GM10847 (cell line): Measurements from ENCODE around the gene TAF1B.

Experiments used
- POLR2A ChIP-seq: IDR thresholded peaks from 2 replicates; pipeline ENCODE4 v1.6.1; 2011; ENCODE audit not compliant: insufficient read length; ENCODE audit errors: extremely low read depth

Gene TAF1B

GRCh38 chr2:9843229-9844035 lies at the start of gene TAF1B:
Gene TAF1B, plus strand, starts transcription at chr2:9843474. Its CDS starts 68 bp downstream, at chr2:9843542.
- TF ChIP-seq POLR2A: peak; percentile 73

- TF ChIP-seq POLR2A: no peak
Measured at GRCh38 chr2:9793918-9794717, 49.2 kb upstream of the TAF1B start.

- TF ChIP-seq POLR2A: no peak
Measured at GRCh38 chr2:9795071-9795470, 48.2 kb upstream of the TAF1B start.

DNA sequence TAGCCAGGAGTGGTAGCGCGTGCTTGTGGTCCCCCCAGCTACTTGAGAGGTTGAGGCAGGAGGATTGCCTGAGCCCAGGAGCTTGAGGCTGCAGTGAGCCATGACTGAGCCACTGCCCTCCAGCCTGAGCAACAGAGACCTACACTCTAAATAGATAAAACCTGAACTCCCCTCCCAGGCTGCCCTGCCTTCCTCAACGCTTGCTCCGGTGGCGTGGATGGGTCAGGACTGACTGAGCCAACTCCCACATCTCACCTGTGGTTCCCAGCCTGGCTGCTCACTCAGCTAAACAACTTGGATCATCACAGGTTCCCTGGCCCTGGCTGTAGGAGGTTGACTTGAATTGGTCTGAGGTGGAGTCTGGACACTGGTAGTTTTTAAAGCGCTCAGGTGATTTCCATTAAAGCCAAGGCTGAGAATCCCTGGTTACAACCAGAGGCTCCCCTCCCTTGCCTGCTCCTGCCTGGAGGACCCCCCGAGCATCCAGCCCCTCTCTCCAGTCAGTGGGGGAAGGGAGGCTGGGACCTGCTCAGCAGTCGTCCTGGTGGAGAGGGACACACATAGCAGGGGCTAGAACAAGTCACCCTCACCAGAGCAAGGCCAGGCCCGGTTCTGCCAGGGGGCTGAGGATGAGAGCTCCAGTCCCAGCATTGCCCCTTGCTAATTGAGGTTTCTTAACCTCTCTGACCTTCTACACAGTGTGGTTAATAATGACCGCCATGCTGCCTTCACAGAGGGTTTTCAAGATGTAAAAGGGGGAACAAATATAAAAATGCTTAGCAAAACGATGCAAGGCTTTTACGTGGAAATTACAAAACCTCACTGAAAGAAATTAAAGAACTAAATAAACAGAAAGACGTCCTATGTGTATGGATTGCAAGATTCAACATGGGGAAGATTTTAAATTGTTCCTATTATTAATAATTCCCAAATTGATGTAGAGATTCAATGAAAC lies 46.9 kb upstream of the TAF1B start:
- TF ChIP-seq POLR2A: no peak

DNA sequence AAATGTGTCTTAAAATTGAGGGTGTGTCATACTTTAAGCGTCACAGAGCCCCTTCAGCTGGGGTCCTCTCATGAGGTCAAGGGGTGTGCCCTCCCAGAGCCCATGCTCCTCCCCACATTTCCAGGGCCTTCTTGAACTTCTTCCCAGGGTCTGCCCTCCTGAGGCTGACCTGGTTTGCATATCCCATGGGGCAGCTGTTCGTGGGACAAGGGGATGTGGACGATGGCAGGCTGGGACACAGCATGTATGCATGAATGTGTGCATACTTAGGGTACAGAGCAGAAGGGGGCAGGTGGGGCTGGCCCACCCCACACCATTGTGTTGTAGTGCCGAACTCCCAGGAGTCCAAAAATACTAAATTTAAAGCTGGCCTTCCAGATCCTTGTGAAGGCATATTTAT lies 46.2 kb upstream of the TAF1B start:
- TF ChIP-seq POLR2A: no peak

DNA sequence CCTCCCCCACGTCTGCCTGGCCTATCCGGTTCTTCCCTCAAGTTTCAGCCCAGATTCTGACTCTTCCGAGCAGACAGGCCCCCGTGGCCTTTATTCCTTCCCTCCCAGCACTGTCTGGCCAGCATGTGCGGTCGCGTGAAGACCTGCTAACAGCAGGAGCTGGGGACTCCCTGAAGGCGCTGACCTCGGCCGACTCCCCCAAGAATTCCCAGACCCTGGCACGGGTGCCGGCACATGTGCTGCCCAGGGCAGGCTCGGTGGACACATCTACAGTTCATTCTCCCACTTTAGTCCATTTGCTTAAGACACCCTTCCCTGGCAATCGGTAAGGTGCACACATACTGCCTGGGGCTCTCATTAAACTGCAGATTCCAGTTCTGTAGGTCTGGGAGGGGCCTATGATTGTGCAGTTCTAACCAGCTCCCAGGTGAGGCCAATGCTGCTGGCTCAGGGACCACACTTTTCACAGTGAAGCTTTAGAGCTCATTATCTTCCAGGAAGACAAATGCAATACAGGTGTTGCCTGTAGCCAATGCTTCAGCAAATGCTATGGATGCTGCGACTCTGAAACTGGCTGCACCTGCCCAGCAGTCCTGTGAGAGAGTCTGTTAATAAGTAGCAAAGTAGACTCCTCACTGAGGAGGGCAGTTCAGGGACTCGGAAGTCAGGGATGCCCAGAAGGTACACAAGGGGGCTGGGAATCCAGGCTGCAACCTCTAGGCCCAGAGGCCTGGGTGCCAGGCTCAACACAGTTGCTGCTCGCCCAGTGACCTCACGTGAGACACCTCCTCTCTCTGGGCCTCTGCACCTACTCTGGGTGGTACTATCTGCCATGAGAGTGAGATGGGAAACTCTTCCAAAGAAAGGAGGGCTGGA lies 45.4 kb upstream of the TAF1B start:
- TF ChIP-seq POLR2A: no peak

DNA sequence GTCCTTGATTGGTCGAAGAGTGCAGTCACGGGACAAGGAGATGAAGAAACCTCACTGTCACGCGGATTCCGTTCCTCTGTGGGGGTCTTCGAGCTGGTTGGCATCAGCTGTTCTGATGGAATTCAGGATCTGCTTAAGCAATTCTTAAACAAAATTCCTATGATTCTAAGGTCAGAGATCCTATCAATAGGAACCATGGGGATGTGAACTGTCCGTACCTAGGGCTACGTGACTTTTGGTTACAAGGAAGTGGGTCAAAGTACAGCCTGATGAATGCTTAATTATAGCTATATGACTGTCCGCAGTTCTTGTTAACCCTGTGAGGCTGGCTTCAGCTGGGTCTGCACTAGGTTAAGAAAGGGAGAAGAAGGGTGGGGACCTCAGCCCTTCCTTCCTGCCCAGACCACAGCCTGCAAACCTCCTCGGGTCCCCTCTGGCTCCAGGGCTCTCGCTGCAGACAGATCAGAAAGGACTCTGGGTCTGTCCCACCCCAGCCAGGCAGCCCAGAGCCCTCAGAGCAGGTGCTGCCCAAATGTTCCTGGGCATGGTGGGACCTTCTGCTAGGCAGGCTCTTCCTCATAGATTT lies 44.2 kb upstream of the TAF1B start:
- TF ChIP-seq POLR2A: no peak

DNA sequence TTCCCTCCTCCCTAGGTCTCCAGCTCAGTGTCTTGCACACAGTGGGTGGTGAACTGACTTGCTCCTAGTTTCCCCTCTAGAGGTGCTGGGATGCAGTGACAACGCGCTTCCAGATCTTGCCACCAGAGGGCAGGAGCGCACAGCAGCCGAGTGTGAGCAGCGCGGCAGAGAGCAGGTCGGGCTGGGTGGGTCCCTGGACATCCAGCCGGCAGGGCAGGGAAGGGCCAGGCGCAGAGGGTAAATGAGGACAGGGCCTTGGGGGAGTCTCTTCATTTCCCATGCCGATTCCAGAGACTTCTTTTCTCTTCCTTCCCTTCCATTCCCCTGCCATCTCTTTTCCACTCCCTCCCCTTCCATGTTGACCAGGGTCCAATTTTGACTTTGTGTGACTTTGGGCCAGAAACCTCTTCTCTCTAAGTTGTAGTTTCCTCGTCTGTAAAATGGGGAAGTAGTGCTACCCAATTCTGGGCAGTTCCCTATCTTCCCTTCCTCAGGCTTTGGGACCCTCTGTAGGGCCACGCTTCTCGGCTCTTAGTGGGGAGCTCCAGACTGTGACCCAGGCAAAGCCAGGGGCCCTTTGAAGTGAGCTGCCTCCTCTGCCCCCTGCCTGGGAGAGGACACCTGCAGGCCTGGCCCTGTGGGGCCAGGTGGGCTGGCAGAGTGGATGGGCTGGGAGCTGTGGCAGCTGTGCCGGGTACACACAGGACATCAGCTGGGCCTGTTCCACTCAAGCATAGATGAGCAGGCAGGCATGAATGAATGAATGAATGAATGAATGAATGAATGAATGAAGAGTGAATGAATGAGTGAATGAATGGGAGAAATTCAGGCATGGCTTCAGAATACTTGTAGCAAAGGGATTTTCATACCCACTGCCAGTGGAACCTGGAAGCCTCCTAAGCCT lies 43.3 kb upstream of the TAF1B start:
- TF ChIP-seq POLR2A: no peak

DNA sequence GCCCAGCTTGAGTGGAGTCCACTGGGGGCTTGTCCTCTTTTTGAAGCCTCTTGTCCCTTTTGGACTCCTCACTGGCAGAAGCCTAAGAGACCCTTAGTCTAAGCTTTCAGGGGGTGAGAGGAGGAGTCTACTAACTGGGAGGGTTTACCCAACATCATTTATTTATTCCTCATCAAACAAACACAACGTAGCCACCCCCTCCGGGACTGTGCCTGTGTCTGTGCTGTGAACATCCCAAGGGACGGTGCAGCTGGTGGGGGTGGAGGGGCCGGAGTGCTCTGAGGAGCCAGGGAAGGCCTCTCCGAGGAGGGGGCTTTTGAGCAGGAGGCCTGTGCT lies 42.7 kb upstream of the TAF1B start:
- no peak for TF ChIP-seq POLR2A

DNA sequence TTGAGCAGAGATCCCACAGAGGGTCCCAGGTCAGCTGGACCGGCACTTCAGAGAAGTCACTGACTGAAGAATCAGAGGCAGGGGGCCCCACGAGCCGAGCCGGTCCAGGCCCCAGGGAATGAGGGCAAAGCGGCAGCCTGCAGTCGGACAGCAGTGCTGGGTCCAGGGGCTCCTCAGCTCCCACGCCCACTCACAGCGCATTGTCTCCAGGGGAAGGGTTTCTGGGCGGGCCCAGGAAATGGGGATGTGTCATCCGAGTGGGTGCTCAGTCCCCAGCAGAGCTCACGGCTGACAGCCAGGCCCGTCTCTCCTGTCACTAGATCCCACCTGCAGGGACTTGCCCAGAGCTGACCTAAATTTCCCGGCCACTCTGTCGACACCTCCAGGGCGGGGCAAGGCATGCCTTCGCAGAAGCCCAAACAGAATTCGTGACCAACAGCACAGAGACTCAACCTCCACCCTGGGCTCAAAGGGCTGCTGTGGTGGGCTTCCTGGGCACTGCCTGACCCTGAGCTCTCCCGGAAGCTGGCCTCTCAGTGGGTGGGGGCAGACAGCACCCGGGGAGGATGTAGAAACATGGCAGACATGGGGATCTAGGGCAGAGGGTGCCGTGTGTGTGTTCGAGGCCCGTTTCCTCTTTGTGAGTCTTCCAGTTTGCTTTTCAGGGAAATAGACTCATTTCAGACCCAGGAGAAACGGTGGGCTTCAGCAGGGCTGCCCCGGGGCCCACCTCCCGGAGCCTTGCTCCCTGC lies 42.1 kb upstream of the TAF1B start:
- no peak for TF ChIP-seq POLR2A

DNA sequence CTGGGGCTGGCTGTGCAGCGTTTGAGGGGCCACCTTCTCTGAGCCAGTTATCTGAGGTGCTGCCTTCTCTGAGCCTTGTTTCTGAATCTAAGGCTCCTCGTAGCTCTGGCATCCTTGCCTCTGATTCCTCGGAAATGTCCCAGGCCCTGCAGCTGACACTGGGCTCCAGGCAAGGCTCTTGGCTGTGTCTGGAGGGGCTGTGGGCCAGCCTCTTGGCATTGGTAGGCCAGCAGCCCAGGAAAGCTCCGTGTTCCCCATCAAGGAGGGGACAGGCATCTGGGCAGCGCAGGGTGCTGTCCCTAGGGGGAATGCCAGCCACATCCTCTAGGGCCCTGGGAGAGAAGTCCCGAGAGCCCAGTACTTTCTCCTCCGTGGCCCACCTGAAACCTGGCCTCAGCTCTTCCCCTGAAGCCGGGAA lies 40.7 kb upstream of the TAF1B start:
- TF ChIP-seq POLR2A: no peak

DNA sequence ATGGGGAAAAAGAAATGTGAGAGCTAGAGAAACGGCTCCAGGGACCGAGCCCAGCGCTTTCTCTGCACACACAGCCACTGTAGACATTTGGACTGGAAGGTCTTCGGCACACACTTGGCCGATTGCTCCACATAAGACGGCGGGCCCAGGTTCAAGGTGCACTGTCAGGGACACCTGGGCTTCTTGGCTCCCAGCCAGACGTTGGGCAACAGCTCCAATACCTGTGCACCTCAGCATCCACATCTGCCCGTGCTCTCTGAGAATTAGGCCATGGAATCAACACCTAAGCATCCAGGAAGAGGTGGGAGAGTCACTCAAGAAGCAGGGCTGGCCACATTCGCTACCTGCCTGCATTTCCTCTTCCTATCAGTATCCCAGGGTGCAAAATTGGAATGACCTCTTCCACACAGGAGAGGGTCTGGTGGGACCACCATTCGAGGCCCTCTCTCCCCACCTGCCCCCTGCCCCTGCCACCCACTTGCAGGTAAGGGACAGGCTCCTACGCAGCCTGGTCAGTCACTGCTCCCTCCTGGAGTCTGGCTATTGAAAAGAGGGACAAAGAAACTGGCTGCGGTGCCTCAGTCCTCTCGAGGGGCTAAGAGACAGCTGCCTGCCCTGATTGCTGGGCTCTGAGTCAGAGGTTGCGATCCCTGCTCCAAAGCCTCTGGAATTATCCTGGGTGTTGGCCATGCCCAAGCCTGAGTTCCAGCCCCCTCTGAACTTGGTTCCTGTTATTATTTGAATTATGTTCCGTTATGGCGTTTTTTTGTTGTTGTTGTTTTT lies 40.1 kb upstream of the TAF1B start:
- no peak for TF ChIP-seq POLR2A
